GM21529 (cell line): ENCODE data around the gene CRADD.

ENCODE experiments used
- ATAC-seq: cut with Tn5 transposase; IDR thresholded peaks from one replicate; pipeline ENCODE4 v1.9.1; 2021; ENCODE audit not compliant: unreplicated experiment

Gene CRADD

DNA sequence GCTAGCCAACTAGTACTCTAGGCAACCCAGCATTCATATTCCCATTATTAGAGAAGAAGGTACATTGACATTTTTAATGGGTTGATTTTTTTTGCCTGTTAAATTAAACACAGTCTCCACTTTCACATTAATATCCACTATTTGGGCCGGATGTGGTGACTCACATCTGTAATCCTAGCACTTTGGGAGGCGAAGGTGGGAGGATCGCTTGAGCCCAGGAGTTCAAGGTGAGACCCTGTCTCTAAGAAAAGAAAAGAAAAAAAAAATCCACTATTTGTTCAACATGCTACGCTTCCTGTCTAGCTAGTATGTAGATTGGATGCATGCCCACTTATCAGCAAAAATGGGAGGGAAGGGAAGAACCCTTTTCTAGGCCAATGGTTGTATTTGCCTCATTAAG lies 7.1 kb upstream of the CRADD start:
- ATAC-seq, result no peak

DNA sequence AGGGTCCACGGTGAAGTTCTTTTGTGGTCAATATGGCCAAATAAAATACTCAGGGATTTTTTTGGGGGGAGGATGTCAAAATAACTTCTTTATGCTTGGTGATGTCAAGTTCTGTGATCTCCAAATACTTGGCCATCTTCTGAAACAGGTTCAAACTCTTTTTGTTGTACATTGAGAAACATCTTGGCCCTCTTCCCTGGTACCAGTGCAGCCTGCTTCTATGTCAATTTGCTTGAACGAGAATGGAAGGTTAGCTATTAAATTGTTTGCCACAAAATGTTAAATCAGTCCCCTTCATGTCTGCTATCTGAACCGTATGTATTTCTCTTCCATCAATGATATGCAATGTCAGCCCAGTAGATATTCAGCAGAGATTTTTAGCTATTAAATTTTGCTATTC lies 6.1 kb upstream of the CRADD start:
- no peak for ATAC-seq

DNA sequence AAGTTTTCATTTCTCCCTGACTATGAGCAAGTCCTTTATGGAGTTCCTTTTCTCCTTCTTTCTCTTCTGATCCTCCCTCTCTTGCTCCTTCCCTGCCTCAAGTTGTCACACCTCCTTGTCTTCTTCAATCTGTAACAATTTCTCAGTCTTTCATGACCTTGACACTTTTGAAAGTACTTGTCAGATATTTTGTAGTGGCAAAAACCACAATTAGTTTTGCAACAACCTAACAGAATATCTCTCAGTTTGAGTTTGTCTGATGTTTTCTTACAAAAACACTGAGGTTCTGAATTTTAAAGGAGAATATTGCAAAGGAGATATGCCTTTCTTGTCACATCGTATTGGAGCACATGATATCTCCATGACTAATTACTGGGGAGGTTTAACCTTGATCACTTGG lies 4.1 kb upstream of the CRADD start:
- no peak for ATAC-seq

DNA sequence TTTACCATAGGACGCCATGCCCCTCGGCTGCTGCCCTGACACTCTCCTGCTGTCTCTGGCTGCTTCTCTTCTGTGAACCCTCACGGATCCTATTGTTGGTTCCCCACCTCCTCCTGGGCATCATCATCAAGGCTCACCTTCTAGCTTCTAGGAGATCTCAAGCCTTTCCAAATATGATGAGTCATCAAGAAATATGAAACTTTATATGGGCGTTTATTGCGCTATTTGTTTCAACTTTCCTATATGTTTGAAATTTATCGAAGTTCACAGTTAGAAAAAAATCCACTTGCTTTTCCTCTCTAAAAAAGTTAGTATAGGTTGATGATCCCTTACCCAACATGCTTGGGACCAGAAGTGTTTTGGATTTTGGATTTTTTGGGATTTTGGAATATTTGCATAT lies 2.8 kb upstream of the CRADD start:
- no peak for ATAC-seq

DNA sequence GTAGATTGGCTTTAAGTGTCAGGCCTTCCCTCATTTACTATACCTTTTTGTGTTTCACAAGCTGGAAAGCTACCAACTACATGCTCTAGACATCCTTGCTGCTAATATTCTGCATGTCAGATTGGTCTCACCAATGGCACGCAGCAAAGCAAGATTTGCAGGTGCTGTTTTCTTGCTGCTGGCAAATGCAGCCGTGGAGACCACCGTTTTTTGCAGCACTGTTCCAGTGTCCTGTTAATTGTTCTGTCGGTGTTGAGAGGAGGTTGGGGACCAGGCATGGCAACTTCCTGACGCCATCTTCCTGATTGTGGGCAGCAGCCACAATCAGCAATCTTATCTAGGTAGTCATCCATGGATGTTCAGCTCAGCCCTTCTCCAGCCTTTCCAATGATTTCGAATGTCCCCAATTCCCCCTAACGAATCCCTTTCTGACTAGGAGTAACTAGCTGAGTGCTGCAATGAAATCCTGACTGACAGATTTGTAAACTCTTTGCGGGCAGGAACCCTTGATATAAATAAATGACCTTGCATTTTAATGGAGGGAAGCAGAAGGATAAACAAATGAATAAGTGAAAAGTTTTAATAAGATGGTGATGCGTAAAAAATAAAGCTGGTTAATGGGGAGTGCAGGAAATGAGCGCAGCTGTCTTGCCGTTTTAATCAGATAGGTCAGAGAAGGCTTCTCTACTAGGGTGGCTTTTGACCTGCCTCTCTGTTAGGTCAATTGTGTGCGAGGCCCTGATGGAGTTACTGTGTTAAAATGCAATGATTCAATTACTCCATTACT lies 574 bp upstream of the CRADD start:
- ATAC-seq, result no peak

DNA sequence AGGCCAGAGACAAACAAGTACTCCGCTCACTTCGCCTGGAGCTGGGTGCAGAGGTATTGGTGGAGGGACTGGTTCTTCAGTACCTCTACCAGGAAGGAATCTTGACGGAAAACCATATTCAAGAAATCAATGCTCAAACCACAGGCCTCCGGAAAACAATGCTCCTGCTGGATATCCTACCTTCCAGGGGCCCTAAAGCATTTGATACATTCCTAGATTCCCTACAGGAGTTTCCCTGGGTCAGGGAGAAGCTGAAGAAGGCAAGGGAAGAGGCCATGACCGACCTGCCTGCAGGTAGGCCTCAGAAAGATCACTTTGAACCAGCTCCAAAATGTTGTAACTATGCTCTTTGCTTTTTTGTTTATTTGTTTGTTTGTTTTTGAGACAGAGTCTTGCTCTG lies 1.6 kb downstream of the CRADD start:
- no peak for ATAC-seq

DNA sequence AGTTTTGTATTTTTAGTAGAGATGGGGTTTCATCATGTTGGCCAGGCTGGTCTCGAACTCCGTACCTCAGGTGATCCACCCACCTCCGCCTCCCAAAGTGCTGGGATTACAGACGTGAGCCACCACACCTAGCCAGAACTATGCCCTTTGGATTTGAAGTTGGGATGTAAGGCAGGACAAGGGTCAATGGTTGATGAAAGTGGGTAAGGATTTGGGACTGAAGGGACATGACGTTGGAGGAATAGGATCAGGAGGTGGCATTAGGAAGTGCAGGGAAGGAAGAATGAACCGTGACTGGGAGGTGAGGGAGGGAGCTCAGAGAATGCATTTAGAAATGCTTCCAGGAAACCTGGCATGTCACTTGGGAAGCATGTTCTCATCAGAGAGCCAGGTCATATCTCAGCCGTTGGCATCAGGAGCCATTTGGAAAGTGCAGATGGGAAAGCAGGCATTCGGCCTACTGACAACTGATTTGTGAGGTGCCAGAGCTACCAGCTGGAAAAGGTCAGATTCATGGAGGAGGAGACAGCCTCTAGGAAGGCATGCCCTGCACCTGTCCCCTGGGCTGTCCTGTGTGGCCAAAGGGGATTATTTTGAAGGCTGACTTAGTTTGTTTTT lies 2.2 kb downstream of the CRADD start:
- ATAC-seq, result no peak

DNA sequence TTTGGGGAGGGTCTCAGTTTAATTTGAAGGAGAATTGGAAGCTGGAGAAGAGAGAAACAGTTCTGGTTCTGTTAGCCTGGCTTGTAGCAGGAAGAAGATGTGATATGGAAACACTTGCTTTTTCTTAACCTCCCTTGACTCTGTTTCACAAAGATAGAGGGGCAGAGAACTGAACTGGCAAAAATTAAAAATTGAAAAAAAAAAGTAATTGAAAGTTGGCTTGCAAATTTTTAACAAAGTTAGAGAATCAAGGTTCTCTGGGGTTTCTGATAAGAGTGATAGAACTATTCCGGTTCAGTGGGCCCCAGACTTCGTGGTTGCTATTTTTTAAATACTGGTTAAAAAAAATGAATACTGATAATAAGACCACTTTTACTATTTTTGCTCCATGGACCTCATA lies 2.8 kb downstream of the CRADD start:
- no peak for ATAC-seq

DNA sequence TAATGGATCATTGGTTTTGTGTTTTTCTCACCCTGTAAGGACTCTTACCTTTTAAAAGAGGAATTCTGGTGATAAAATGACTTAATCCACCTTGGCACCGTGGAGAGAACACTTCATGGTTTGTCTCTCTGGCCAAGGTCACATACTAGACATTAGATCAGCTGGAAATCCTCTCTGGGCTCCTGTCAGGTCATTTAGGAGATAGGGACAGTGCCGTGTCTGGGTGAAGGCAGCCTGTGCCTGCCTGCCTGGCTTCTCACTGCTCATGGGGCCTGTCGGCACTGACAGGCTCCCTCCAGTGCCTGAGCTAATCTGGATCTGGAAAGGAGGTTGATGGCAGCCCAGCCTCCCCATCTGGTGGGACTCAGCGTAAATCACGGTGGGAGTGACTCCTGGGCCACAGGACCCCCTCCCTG lies 5.7 kb downstream of the CRADD start:
- no peak for ATAC-seq

DNA sequence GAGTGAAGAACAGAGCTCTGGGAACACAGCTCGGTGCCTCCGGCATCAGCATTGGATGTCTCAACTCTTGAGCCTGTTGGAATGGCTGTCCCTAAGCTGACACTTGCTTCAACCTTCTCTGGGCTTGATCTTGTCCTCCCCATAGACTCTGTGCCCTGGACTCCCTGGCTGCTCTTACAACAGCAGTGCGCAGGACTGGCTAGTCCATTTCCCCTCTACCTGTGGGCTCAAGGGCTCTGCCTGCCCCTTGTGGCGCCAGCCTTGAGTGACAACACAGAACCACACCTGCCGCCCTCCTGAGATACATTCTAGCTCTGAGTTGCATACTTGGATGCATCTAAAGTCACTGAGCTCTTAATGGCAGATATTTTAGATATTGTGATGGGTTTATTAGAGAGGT lies 6.2 kb downstream of the CRADD start:
- ATAC-seq, result no peak

DNA sequence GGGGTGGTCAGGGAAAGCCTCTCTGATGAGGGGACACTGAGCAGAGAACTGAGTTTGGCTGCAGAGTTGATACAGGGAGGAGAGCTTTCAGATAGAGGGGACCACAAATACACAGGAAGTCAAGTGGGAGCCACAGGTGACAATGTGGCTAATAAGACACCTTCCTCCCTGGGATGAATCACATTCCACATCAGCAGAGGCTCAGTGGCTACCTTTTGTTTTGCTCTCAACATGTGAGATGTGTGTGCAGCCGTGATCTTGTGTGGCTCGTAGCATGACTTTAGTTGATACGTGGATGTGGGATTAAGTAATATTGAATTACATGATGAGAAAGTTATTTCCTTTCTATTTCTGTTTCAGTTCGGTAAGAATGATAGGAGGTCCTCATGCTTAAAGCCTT lies 7.5 kb downstream of the CRADD start:
- ATAC-seq, result no peak

DNA sequence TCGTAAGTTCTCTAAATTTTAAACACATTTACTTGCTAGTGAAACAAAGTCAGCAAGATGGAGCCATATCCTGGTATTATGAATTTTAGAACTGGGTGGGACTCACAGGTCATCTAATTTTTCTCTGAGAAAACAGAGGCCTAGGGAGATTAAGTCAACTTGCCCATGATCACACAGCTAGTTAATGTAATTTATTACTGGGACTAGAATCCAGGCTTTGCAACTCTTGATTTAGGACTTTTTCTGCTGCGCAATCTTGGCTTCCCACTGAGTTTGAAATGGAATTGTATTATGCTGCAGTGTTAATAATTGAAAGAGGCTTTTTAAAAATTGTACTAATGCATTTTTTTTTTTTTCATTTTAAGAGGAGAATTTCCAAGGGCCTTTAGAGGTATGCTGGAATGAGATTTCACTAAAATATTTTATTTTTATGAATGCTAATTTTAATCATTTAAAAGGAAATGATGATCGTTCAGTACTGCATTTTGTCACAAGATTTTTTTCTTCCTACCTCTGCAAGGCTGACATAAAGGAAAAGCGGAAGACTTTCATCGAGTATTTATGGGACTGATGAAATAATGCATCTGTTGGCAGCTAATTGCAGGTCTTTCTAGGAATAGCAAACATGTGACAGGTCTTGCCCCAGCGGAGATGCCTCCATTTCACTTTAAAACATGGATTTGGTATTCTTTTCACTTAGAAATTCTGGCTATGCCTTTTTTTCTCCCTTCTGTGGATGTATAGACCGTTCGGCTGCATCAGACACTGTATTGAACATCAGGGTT lies 9.6 kb downstream of the CRADD start:
- ATAC-seq, result no peak

DNA sequence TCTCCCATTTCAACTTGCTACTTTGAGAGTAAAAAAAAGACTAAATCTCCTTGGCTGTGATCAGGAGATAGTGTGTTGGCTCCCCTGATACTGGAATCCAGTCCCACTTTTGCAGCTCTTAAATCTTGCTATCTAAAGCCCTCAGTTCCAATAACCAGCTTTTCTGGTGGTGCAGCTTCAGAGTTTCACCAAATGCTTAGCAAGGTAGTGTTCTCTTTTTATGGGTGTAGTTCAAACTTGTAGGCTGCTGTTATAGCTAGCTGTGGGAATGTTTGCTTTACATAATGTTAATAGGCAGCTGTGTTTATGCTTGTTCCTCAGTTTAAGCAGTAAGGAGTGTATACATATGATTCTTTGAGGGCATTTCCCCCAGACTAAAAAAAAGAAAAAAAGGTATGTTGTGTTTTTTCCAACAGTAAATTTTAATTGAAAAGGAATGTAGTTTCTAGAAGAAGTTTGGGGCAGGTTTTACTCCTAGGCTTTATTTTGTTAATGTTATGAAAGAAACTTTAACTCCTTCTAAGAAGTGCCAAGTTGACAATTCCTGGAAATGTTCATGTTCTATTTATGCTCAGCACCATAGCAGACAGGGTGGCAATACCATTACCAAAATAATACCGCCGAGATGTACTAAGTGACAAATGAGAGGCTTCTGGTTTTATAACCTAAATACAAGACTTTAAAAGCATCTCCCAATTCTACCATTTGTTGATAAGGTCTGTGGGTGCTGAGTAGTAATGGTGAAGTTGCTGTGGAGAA lies 12.1 kb downstream of the CRADD start:
- ATAC-seq, result no peak

DNA sequence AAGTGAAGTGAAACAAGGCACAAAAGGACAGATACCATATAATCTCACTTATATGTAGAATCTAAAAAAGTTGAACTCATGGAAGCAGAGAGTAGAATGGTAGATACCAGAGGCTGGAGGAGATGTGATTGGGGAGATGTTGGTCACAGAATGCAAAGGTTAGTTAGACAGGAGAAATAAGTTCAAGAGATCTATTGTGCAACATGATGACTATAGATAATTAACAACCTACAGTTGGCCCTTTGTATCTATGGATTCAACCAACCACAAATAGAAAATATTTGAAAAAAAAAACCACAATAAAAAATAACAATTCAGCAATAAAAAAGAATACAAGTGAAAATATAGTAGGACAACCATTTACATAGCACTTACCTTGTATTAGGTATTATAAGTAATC lies 19.3 kb downstream of the CRADD start:
- ATAC-seq, result no peak

DNA sequence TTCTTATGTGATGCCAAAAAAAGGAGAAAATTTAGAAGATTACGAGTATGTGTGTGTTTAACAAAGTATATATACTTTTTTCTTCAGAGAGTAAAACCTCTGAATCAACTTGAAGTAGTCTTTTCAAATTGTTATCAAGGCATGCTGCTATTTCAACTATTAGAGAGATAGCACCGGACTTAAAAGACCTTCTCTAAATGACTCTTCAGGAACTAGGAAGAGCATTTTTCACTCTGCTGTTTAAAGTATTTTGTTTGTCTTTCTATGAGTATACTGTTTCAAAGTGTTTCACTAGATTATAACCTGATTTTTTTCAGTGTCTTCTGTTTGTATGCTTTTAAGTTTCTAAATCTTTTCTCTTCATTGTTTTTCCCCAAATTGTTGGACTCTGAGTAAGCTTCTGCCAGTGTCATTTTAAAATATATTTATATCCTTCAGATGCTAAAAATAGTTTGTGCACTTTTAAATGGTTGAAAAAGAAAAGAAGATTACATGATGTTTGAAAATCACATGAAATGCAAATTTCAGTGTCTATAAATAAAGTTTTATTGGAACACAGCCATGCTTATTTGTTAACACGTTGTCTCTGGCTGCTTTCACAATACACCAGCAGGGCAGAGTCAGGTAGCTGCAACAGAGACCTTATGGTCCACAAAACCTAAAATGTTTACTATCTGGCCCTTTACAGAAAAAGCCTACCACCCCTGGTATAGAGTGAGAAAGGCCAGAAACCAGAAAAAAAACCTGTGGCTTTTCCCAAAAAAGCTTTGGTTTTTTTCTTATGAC lies 21.3 kb downstream of the CRADD start:
- no peak for ATAC-seq

DNA sequence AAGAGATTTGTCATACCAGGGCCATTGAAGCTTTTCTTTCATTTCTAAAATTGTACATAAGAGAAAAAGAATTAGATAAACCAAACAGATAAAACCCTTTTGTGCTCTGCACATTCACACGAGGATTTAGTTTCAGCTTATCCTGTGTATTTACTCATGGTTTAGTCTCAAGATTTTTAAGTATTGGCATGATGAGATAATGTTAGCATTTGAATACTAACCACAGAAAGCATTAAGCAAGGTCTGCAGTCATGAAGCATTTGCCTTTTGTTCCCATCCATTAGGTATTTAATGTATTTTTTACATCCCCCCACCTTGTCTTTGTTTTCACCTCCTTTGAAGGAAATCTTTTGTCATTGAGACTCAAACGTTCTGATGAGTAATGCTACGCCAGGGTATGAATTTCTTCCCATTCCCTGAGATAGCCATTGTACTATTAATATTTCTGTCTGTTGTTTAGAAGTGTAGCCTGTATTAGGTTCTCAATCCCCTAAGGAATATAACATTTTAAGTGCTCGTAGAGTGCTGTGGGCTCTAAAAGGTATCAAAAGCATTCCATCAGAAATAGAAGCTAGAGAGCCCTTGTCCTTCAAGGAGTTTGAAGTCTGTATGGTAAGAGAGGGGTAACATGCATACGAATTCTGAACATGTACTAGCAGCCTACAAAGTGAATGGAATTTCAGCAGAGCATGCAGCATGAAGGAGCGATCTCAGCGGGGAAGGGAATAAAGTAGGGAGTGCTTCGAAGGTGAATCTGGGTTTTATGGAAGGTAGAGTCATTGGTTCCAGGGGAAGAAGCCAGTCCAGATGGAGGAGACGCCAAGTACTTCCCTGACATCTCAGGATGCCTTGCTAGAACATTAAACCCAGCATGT lies 22.3 kb downstream of the CRADD start:
- no peak for ATAC-seq

DNA sequence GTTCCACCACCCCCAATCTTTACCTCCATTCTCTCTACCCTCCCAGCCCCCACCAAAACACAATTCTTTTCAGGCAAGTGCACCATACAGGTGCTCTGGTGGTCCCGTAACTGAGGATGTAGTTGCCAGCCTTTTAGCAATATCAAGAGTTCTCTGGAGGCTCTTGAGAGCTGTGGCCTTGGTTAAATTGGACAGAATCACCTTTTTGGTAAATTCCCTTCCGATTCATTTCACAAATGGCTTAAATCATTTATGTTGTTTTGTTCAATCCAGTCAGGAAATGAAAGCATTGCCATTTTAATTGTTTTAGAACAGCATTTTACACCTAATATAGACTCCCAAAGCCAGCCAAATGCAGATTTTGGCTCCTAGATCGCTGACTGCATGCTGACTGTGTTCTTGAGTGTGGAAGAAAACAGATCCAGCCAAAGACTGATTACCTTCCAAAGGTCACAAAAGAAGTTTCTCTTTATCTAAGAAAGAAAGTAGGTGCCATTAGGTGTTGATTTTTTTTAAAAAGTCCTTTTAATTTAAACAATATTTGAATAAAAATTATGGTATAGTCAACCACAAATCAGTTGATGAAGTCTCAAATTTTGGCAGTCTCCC lies 25.6 kb downstream of the CRADD start:
- ATAC-seq, result no peak

DNA sequence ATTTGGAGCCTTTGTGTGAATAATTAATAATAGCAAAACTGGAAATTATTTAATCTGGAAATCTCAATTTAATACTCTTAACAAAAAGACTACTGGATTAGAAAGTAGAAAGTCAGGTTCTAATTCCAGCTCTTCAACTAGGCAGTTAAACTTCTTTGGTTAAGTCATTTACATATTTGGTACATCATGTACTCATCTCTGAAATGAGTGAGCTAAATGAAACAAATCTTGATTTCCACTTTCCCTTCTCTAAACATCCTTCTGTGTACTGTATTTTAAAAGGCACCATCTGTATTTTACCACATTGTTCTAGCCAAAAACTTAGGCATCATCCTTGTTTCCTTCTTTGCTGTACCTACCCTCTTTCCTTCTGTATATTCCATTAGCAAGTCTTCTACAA lies 26.9 kb downstream of the CRADD start:
- ATAC-seq, result peak; percentile 86

DNA sequence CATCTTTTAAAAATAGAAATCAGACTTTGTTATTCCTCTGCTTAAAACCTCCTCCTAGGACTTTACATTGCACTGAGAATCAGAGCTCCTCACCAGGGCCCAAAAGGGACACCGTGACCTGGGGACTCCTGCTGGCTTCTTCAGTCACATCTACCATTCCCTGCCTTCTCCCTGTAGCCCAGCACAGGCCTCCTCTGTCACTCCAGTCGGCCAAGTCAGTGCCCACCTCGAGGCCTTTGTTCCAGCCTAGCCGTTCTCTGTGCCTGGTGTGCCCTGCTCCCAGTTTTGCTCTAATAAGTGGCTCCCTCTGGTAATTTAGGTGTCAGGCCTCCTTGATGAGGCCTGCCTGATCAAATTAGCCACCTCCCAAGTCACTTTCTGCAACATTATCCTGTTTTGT lies 27.4 kb downstream of the CRADD start:
- no peak for ATAC-seq
